GM21717 (cell line): Measurements from ENCODE around the gene UNC5C.

Experiments used
- ATAC-seq: cut with Tn5 transposase; IDR thresholded peaks from one replicate; pipeline ENCODE4 v1.9.1; 2021; ENCODE audit warnings: mild to moderate bottlenecking, moderate library complexity; ENCODE audit not compliant: unreplicated experiment

UNC5C gene

DNA sequence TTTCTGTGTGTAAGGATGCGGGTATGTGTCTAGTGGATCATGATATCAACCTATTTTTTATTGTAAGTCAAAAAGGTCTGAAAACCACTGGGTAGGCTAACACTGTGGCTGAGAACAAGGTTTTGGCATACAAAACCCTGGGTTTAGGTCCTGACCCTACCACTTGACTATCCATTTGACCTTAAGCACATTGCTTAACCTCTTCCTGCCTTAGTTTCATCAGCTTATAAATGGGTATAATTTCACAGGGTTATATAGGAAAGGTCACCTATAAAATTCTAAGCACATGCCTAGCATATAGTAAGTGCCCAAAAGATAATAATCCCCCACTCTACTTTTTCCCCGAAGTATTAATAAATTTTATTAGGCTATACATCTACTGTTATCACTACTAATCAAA lies 263.0 kb downstream of the UNC5C start:
- ATAC-seq, result no peak

DNA sequence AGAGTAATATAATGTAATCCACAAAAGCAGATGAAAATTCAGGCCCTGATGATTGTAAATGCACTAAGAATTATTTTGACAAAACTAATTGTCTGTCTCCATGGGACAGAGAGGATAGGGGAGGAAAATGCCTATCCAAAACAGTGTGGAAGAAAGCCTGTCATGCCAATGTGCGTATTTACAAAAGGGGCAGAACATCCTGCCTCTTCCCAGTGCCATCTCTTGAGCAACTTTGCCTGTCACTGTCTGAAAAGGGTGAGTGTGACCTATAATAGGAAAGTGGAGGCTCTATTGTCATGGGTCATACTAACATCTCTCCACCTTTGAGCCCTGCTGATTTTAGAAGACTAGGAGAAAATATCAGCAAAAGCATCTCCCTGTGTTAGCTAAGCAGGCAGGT lies 264.1 kb downstream of the UNC5C start:
- no peak for ATAC-seq

- no peak for ATAC-seq
Measured at GRCh38 chr4:95283320-95283719, 265.5 kb downstream of the UNC5C start.

DNA sequence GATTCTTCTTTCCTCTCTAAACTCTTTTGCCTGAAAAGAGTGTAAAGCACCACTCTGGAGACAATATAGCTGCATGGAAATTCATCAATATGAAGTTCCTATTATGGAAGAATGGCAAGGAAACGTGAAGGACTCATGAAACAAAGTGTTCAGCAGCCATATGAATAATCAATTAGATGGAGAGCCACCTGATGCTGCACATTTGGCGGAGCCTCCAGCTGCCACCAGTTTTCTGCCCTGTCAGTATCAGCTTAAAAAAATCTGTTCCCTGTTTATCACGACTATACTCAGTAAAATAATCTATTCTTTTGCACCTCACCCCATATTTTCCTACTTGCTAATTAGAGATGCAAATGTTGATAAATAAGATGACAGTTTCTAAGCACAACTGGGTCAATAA lies 276.0 kb downstream of the UNC5C start:
- no peak for ATAC-seq

DNA sequence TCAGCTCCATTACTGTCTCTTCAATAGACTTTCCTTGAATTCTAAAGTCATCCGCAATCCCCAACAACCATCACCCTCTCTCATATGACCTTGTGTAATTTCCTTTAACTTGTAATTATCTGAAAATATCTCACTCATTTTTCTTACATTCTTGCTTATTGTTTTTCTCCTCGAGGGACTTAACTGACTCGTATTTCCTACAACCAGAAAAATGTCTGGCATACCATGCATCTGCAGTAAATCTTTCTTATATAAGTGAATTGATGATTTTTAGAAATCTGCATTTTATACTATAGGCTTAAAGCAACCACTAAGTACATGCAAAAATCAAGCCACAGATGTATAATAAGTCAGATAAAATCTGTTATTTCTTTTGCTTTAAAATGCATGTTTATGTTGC lies 276.7 kb downstream of the UNC5C start:
- ATAC-seq, result no peak

GRCh38 chr4:95268819-95269565 lies 279.8 kb downstream of the UNC5C start:
- ATAC-seq, result no peak

GRCh38 chr4:95267081-95267480 lies 281.7 kb downstream of the UNC5C start:
- ATAC-seq, result no peak

DNA sequence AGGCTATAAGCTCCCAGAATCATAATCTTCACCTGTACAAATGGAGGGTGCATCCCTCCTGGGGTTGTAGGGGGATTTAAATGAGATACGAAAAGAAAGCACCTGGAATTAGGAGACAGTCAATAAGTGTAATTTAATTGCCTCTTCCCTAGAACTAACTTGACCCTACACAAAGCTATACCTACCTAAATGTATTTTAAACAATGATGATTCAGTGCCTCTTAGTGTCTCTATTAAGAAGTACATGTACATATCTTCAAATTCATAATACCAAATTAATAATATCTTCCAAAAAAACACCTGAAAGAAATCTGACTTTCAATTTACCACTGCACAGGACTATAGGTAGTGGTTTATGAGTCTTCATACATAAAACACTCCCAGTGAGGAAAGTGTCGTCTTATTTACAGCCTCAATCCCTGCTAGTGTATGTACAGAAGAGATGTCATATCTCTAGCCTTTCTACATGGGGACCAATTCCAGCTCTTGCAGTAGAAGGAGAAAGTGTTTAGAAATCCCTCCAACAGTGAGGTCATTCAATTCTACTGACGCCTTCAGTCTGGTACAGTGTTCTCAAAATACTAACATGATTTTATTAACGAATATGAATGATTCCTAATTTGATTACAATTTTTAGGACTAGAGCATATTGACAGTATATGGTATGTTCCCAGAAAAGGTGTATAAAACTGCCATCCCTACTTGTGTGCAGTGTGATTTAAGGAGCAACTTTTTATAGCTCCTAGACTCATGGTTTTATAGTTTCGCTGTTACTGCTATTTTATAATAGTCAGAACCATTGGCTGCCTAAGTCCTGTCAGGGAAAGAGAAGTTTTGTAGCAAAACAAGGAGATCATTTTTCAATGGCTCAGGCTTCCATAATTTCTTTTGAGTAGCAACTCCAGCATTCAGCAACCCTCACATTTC lies 282.7 kb downstream of the UNC5C start:
- no peak for ATAC-seq

DNA sequence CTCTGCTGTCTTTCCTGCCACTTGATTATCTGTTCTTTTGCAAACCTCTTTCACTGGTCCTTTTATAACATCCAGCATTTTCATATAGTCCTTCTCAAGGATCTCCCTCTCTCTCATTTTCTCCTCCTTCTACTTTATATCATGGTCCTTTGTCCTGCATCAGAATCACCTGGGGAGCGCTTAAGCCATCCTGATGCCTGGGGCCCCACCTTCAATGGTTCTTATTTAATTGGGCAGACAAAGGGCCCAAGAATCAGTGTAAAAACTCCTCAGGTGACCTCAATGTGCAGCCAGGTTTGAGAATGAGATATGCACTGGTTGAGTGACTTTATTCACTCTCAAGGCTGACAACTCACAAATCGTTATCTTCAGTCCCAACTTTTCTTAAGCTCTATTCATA lies 283.9 kb downstream of the UNC5C start:
- no peak for ATAC-seq

DNA sequence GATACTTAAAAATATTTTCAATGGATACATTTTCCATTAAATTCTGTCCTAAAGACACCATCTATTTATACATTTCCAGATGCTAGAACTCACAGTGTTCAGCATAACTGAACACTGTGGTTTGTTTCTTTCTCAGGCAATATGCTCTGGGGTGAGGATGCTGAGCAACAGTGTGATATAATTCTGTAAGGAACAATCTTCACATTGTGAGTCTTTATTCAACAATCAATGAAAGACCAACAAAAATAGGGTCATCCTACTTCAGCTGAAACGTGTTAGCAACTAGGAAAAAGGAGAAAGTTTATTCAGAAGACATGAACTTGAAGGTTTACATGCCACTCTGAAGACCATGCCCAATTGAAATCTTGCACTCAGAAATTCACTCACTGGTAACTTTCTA lies 284.8 kb downstream of the UNC5C start:
- no peak for ATAC-seq

DNA sequence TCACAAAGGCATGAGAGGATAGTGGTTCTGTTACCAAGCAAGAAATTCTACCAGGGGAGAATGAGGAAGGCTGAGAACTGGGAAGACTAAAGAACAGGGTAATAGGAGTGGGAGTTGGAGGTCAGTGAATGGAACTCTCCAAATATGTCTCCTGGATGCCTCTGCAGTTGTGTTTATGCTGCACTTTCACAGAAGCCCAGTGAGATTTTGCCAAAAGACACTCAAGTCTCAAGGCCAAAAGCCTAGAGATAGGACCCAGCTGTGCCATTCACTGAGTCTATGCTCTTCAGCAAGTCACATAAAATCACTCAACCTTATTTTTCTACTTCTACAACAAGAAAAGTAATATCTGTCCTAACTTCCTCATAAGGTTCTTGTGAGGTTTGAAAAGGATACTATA lies 285.4 kb downstream of the UNC5C start:
- ATAC-seq, result no peak

DNA sequence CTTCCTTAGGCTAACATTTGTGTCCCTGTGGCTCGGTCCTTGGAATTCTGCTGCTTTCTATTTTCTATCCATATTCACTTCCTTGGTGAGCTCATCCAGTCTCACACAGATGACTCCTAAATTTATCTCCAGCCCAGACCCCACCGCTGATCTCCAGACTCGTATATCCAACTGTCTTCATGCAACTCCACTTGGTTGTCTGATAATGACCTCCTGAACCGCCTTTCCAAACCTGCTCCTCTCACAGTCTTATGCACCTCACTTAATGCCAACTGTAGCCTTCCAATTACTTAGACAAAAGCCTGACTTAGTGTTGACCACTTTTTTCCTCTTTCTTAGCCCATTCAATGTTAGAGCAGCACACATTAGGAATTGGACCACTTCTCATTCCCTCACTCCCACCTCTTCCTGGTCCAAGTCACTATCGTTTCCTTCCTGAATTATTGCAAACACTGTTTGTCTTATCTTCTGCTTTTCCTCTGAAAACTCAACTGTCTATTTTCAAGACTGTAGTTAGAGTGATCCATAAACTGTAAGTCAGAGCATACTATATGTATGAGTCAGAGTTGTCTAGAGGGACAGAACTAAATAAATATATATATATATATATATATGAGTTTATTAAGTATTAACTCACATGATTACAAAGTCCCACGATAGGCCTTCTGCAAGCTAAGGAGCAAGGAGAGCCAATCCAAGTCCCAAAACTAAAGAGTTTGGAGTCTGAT lies 292.5 kb downstream of the UNC5C start:
- no peak for ATAC-seq

GRCh38 chr4:95255396-95256107 lies 293.2 kb downstream of the UNC5C start:
- ATAC-seq, result no peak

GRCh38 chr4:95251568-95251967 lies 297.2 kb downstream of the UNC5C start:
- no peak for ATAC-seq

DNA sequence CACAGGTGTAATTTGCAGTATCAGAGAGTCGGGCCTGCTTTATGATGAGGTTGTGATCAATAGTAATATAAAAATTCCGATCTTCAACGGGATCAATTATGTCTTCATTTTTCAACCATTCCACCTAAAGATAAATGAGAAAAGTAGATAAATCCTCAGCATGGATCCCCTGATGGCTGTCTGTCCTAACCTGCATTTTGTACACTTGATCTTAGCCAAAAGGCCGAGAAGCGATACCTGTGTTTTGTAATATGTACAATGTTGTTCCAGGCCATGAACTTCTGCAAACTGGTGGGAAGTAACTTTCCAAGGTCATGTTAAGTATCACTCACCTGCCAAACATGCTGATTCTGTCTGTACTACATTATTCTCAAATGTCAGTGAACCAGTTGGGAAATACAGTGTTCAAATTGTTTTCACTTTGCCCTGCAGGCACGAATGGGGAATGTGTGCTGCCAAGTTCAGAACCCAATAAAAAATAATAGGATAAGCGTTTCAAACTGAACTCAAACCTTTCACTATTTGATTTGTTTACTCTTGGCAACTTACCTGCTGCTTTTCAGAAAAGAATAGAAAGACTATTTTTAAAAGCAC lies 298.1 kb downstream of the UNC5C start:
- ATAC-seq, result no peak

DNA sequence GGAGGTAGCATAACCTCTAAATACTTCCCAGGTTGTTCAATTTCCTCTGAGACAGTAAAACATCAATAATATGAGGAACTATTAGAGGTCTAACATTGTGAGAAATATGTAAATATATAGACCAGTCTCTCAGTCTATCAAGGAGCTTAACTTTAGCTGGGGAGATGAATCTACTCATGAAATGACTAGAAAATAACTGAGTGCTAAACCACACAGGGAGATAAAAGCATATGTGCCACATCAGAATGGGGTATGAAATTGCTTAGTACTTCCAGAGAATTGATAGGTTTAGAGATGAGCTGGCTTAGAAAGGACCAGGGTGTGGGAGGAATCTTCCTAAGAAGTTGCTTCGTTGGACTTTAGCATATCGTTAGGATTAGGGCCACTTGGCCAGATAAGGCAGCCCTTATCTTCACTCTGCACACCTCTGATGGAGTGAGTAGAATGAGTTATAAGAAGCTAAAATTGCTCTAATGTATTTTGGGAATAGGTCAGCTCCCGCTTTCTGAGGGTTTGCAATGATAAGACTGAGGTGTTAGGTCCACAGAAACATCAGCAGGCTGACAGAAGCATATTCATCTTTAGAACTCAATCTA lies 299.2 kb downstream of the UNC5C start:
- ATAC-seq, result no peak

GRCh38 chr4:95248720-95249425 lies 299.9 kb downstream of the UNC5C start:
- ATAC-seq, result no peak

DNA sequence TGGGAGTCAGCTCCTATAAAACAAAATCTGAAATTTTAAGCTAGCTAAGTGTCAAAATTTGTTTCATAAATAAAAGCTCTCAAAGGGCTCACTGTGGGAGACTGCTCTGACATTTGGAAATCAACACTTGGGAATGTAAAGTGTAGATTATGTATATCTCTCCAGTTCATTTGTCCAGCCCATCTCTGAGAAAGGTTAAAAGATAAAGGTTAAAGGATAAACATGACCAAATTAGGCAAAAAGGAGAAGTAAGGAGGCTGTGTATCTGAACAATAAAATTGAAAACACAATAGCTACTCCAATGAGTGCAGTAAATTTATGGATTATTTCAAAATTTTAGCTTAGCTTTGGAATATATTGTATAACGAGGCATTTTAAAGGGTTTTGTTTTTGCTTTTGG lies 304.9 kb downstream of the UNC5C start:
- no peak for ATAC-seq

GRCh38 chr4:95238554-95238953 lies 310.2 kb downstream of the UNC5C start:
- ATAC-seq, result no peak
